H1 (cell line): ENCODE results near the gene SND1. TPM values are rescaled to one million over a fixed set of nuclear protein-coding genes. Genes with fewer than 3 reads are reported as not detected.

Experiments used
- CTCF ChIA-PET: fragments of 300-600 bp; sonication (Branson Sonifier 250); formaldehyde crosslinking; loops from one replicate; lab custom pipeline; 2021; ENCODE audit not compliant: partially characterized antibody; lab: Charles Lee
- POLR2A ChIA-PET: fragments of 300-600 bp; sonication (Branson Sonifier 250); formaldehyde crosslinking; loops from one replicate; lab custom pipeline; 2021; ENCODE audit warnings: inconsistent platforms; ENCODE audit not compliant: partially characterized antibody; lab: Charles Lee
- DNase-seq, 2 experiments: peaks; one replicate each; pipeline versions ENCODE4 v3.0.0 to v3.0.0-alpha.2; 2010 to 2022; ENCODE audit warnings: low spot score in 2 of 2, low read depth in 1 of 2, mixed read lengths in 1 of 2
- FAIRE-seq: peaks from 2 replicates; lab custom pipeline; 2011; peaks lifted over from hg19 to GRCh38; lab: Jason Lieb, UNC
- H2AFZ ChIP-seq: 2 replicates; pipeline ENCODE4 v1.8.1; 2012; ENCODE audit warnings: low read length, inconsistent platforms
- H2AK5ac ChIP-seq: 2 replicates; pipeline ENCODE4 v1.6.1; 2013; ENCODE audit warnings: low read depth, low read length
- H2BK120ac ChIP-seq: replicated peaks from 2 replicates; pipeline ENCODE3; 2013; ENCODE audit warnings: low read depth, low read length, inconsistent platforms
- H2BK12ac ChIP-seq: 2 replicates; pipeline ENCODE4 v1.6.1; 2013; ENCODE audit warnings: low read depth, low read length
- H2BK15ac ChIP-seq: 2 replicates; pipeline ENCODE4 v1.6.1; 2013; ENCODE audit warnings: low read length
- H2BK20ac ChIP-seq: 2 replicates; pipeline ENCODE4 v1.6.1; 2013; ENCODE audit warnings: low read length
- H2BK5ac ChIP-seq: 2 replicates; pipeline ENCODE4 v1.6.1; 2013; ENCODE audit warnings: low read depth, low read length
- H3K14ac ChIP-seq: 2 replicates; pipeline ENCODE4 v1.6.1; 2013; ENCODE audit warnings: inconsistent platforms; ENCODE audit not compliant: insufficient read length
- H3K18ac ChIP-seq: 2 replicates; pipeline ENCODE4 v1.6.1; 2013; ENCODE audit warnings: low read length; ENCODE audit errors: extremely low read depth
- H3K23ac ChIP-seq: 2 replicates; pipeline ENCODE4 v1.6.1; 2013; ENCODE audit warnings: inconsistent platforms; ENCODE audit not compliant: insufficient read length
- H3K23me2 ChIP-seq: 2 replicates; pipeline ENCODE4 v1.6.1; 2013; ENCODE audit warnings: low read depth, low read length
- H3K27ac ChIP-seq: 2 replicates; pipeline ENCODE4 v1.6.1; 2011; ENCODE audit warnings: low read depth, low read length, inconsistent platforms
- H3K27me3 ChIP-seq, 4 experiments: replicated peaks in 1 of 4; 1 replicate in 1 of 4; 2 replicates in 3 of 4; pipeline versions ENCODE4 v1.6.1 to v1.8.1; 2011 to 2013; ENCODE audit warnings: low read length in 3 of 4, mild to moderate bottlenecking in 3 of 4, inconsistent platforms in 2 of 4, mixed read lengths in 2 of 4, moderate library complexity in 1 of 4; ENCODE audit not compliant: control insufficient read depth in 3 of 4, insufficient read depth in 3 of 4; ENCODE audit errors: extremely low read depth in 1 of 4
- H3K36me3 ChIP-seq, 4 experiments: 2 replicates each; pipeline versions ENCODE4 v1.6.1 to v1.8.1; 2011 to 2013; ENCODE audit warnings: mild to moderate bottlenecking in 4 of 4, low read length in 3 of 4, moderate library complexity in 2 of 4, control low read depth in 1 of 4, inconsistent platforms in 1 of 4; ENCODE audit not compliant: insufficient read depth in 4 of 4, control insufficient read depth in 2 of 4
- H3K4ac ChIP-seq: replicated peaks from 2 replicates; pipeline ENCODE3; 2013; ENCODE audit warnings: low read length, low read depth, mixed read lengths, inconsistent platforms; ENCODE audit not compliant: insufficient read length
- H3K4me1 ChIP-seq, 4 experiments: replicated peaks in 1 of 4; 1 replicate in 1 of 4; 2 replicates in 3 of 4; pipeline versions ENCODE4 v1.6.1 to v1.8.1; 2011 to 2013; ENCODE audit warnings: low read length in 3 of 4, inconsistent platforms in 2 of 4, mixed read lengths in 1 of 4; ENCODE audit not compliant: insufficient read depth in 4 of 4, control insufficient read depth in 3 of 4
- H3K4me2 ChIP-seq, 2 experiments: 2 replicates each; pipeline versions ENCODE4 v1.6.1 to v1.8.1; 2011 to 2013; ENCODE audit warnings: low read depth in 2 of 2, low read length in 2 of 2, control low read depth in 1 of 2, inconsistent platforms in 1 of 2, mild to moderate bottlenecking in 1 of 2; ENCODE audit not compliant: insufficient read depth in 1 of 2
- H3K4me3 ChIP-seq, 4 experiments: fragments of 200-600, 300-600 bp in 1 of 4; sonication (generic), shearing (Covaris generic), sonication (Bioruptor Twin) in 1 of 4; 2 replicates each; pipeline versions ENCODE4 v1.5.1 to v1.8.1; 2011 to 2016; ENCODE audit warnings: low read length in 4 of 4, low read depth in 3 of 4, control low read depth in 2 of 4, inconsistent platforms in 2 of 4, mild to moderate bottlenecking in 2 of 4, mixed read lengths in 1 of 4, moderate library complexity in 1 of 4; ENCODE audit not compliant: insufficient read depth in 2 of 4; ENCODE audit errors: extremely low read depth in 1 of 4
- H3K56ac ChIP-seq: replicated peaks from 2 replicates; pipeline ENCODE3; 2013; ENCODE audit warnings: low read depth, mild to moderate bottlenecking, mixed read lengths, low read length, inconsistent platforms; ENCODE audit not compliant: insufficient read length
- H3K79me1 ChIP-seq: 2 replicates; pipeline ENCODE4 v1.6.1; 2013; ENCODE audit warnings: low read depth, low read length, control low read depth
- H3K79me2 ChIP-seq, 2 experiments: 2 replicates each; pipeline versions ENCODE4 v1.6.1 to v1.8.1; 2012 to 2013; ENCODE audit warnings: low read length in 2 of 2, mild to moderate bottlenecking in 2 of 2, inconsistent platforms in 1 of 2; ENCODE audit not compliant: insufficient read depth in 2 of 2, control insufficient read depth in 1 of 2
- H3K9ac ChIP-seq, 4 experiments: replicated peaks in 1 of 4; 1 replicate in 1 of 4; 2 replicates in 3 of 4; pipeline versions ENCODE4 v1.6.1 to v1.8.1; 2011 to 2013; ENCODE audit warnings: low read depth in 3 of 4, low read length in 3 of 4, control low read depth in 2 of 4, mild to moderate bottlenecking in 2 of 4, moderate library complexity in 2 of 4, inconsistent platforms in 1 of 4; ENCODE audit errors: extremely low read depth in 1 of 4
- H3K9me3 ChIP-seq, 2 experiments: 2 replicates each; pipeline versions ENCODE4 v1.6.1 to v1.8.1; 2012 to 2013; ENCODE audit warnings: mild to moderate bottlenecking in 2 of 2, moderate library complexity in 2 of 2, control low read depth in 1 of 2, inconsistent platforms in 1 of 2, low read depth in 1 of 2, low read length in 1 of 2, mixed read lengths in 1 of 2; ENCODE audit not compliant: insufficient read depth in 2 of 2
- H4K20me1 ChIP-seq, 2 experiments: replicated peaks in 1 of 2; 2 replicates each; pipeline versions ENCODE3 to v1.8.1; 2011 to 2013; ENCODE audit warnings: inconsistent platforms in 2 of 2, low read length in 2 of 2, mild to moderate bottlenecking in 1 of 2; ENCODE audit not compliant: insufficient read depth in 2 of 2, control insufficient read depth in 1 of 2
- H4K5ac ChIP-seq: 2 replicates; pipeline ENCODE4 v1.6.1; 2013; ENCODE audit warnings: low read length, low read depth, mixed read lengths, inconsistent platforms; ENCODE audit not compliant: insufficient read length
- H4K8ac ChIP-seq: 2 replicates; pipeline ENCODE4 v1.8.0; 2013; ENCODE audit warnings: mild to moderate bottlenecking, moderate library complexity, low read length, inconsistent platforms; ENCODE audit not compliant: insufficient read depth; ENCODE audit errors: extremely low read depth
- H4K91ac ChIP-seq: replicated peaks from 2 replicates; pipeline ENCODE3; 2013; ENCODE audit warnings: low read length, mixed read lengths, inconsistent platforms; ENCODE audit not compliant: insufficient read length
- CBX5 ChIP-seq: fragments of 300-800, 300-1000 bp; sonication (generic); IDR thresholded peaks from 2 replicates; pipeline ENCODE4 v1.7.1; 2016; ENCODE audit warnings: antibody characterized with exemption, low read length, low read depth
- JUN ChIP-seq: IDR thresholded peaks from 2 replicates; pipeline ENCODE4 v1.6.1; 2011; ENCODE audit warnings: low read depth, mild to moderate bottlenecking, improper control_type of control experiment, low read length
- KDM5A ChIP-seq: fragments of 200-600 bp; IDR thresholded peaks from 2 replicates; pipeline ENCODE4 v1.7.1; 2012; ENCODE audit warnings: mild to moderate bottlenecking, low read length, inconsistent platforms, mixed read lengths
- RAD21 ChIP-seq, 2 experiments: IDR thresholded peaks in 1 of 2; conservative IDR thresholded peaks in 1 of 2; 2 replicates each; pipeline ENCODE4 v1.6.1; 2011; ENCODE audit warnings: low read depth in 2 of 2, low read length in 2 of 2, improper control_type of control experiment in 1 of 2, inconsistent platforms in 1 of 2, mild to moderate bottlenecking in 1 of 2, moderate library complexity in 1 of 2
- TAF7 ChIP-seq: optimal IDR thresholded peaks from 2 replicates; pipeline ENCODE3; 2011; ENCODE audit warnings: low read depth, mild to moderate bottlenecking, inconsistent platforms, low read length, moderate library complexity, borderline replicate concordance
- ZNF274 ChIP-seq: IDR thresholded peaks from 2 replicates; pipeline ENCODE4 v1.7.0; 2012; ENCODE audit warnings: low read length, borderline replicate concordance; ENCODE audit errors: extremely low read depth
- WGBS, 2 experiments: shearing (Covaris generic) in 1 of 2; methylation state at CpG; one replicate each; pipeline versions ENCODE4 v1.1.6 to v1.1.7; 2013 to 2015; ENCODE audit warnings: low lambda C conversion rate in 2 of 2, mixed read lengths in 2 of 2, inconsistent platforms in 1 of 2, low coverage in 1 of 2, missing lambda C conversion rate in 1 of 2; ENCODE audit not compliant: insufficient replicate concordance in 2 of 2, insufficient coverage in 1 of 2, insufficient read length in 1 of 2; ENCODE audit errors: extremely low coverage in 1 of 2, missing lambda C conversion rate in 1 of 2; 5-methylcytosine and 5-hydroxymethylcytosine counted together
- polyA plus RNA-seq, 7 experiments: library from polyadenylated mRNA; depleted of rRNA in 3 of 7; stranded (reverse) in 5 of 7; unstranded in 2 of 7; fragments of >200 nt in 5 of 7; fragments of 200-250 nt in 2 of 7; gene quantifications; 1 replicate in 5 of 7; 2 replicates in 1 of 7; 4 replicates in 1 of 7; pipeline versions ENCODE4 v1.2.1 to v1.2.3, GENCODE V29; 2011 to 2013; ENCODE audit warnings: missing spikeins in 2 of 7, mixed read lengths in 2 of 7
- total RNA-seq: library from RNA; stranded (reverse); fragmentation: NEBNext Ultra II Directional; extraction: Animal tissue kit (Norgen Biotek cat#: 25700); gene quantifications from 2 replicates; pipeline ENCODE4 v1.2.1, GENCODE V29; 2021
- TF ChIP-seq, protein P1 (sequence below): IDR thresholded peaks from 2 replicates; pipeline ENCODE4 v1.6.1; 2012; ENCODE audit warnings: low read length, inconsistent platforms
- TF ChIP-seq, protein P2 (sequence below), 3 experiments: IDR thresholded peaks; 1 replicate in 2 of 3; 2 replicates in 1 of 3; pipeline versions ENCODE4 v1.5.1 to v1.6.1; 2011; ENCODE audit warnings: low read length in 3 of 3, mild to moderate bottlenecking in 3 of 3, inconsistent platforms in 2 of 3, low read depth in 1 of 3, moderate library complexity in 1 of 3; ENCODE audit not compliant: insufficient read depth in 1 of 3; ENCODE audit errors: control extremely low read depth in 1 of 3

The SND1 gene
- total and polyA plus RNA-seq, 2 of the 8 experiments (the other 6 are each of a cell fraction or from before 2014, with no cell fraction given) = 122 to 290 TPM

DNA sequence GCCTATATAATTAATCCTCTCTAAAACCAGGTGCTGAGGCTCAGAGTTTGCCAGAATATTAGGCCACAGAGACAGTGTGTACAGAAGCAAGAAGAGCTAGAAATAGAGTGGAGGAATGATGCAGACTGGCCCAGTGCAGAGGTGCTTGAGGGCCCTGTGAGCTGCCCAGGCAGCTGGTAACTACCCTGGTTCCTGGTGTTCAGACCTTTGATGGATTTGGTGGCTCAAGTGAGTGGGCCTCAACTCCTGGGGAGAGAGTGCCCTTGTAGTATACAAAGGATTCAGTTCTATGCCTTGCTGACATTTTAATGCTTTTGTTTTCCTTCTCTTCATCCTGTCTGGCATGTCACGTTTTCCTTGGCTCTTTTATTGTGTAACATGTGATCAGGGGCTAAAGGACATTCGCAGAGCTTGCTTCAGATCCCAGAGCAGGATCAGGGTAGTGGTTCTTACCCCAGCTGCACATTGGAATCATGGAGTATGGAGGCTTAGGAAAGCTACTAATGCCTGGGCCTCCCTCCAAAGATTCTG is 359.2 kb downstream of the SND1 start:
- Histone ChIP-seq H3K79me1 (no peaks in the 10 kb centered on the region; the same call in 1 of the 2 replicates), H3K79me2 (no peaks in the 10 kb centered on the region), H3K27ac (no peak overlapping the region), H2BK120ac (no peak overlapping the region), H3K18ac (no peak overlapping the region), H3K14ac (no peak overlapping the region), H3K27me3 (no peaks in the 10 kb centered on the region), H3K23me2 (no peaks in the 10 kb centered on the region), H3K23ac (no peak overlapping the region), H4K20me1 (peaks cover 2 to 8% of the 10 kb centered on the region in 2 experiments), H2BK15ac (no peak overlapping the region), H4K8ac (no peak overlapping the region), H2AFZ (no peak overlapping the region), H3K9ac (no peak overlapping the region), H3K36me3 (0 out of 8 replicates have a peak, but pooled peaks cover 0 to 2% (median 0%) of the 10 kb centered on the region in 4 experiments), H2AK5ac (no peak overlapping the region), H2BK20ac (no peak overlapping the region), H3K4me1 (peaks cover 4 to 10% (median 7%) of the 10 kb centered on the region in 4 experiments), H3K4ac (no peak overlapping the region), H4K91ac (no peak overlapping the region), H2BK12ac (no peak overlapping the region), H3K4me3 (no peak overlapping the region), H3K56ac (no peak overlapping the region), H3K9me3 (no peaks in the 10 kb centered on the region), H4K5ac (no peak overlapping the region), H2BK5ac (no peak overlapping the region), H3K4me2 (no peak overlapping the region)
- ChIA-PET POLR2A (interaction anchor here (1.4 kb wide), 1 partner anchor 16 kb away, joined by 3 read pairs; no protein-coding TSS in a partner anchor), CTCF (interaction anchor here (0.7 to 3.2 kb wide), 16 partner anchors 9 to 302 kb away, joined by 3 to 19 read pairs (median 4); no protein-coding TSS in a partner anchor)
- DNase-seq (no peak), FAIRE-seq (no peak)
- 89% methylated on average over 2 of the region's 2 CpGs; no CpG with 5 or more reads in 1 of the 2 experiments for WGBS, 2 experiments
- TF ChIP-seq CBX5 (no peak), JUN (no peak), ZNF274 (no peak), KDM5A (no peak), RAD21 (IDR thresholded peaks at IDR 0.05 in 1 of 2, conservative IDR thresholded peaks at IDR 0.05 in 1 of 2; ENCODE audit: low read depth in 2 of 2, low read length in 2 of 2) (no peak), TAF7 (no peak)
- TF ChIP-seq, protein P1, sequence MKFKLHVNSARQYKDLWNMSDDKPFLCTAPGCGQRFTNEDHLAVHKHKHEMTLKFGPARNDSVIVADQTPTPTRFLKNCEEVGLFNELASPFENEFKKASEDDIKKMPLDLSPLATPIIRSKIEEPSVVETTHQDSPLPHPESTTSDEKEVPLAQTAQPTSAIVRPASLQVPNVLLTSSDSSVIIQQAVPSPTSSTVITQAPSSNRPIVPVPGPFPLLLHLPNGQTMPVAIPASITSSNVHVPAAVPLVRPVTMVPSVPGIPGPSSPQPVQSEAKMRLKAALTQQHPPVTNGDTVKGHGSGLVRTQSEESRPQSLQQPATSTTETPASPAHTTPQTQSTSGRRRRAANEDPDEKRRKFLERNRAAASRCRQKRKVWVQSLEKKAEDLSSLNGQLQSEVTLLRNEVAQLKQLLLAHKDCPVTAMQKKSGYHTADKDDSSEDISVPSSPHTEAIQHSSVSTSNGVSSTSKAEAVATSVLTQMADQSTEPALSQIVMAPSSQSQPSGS = no peak
- TF ChIP-seq, protein P2, sequence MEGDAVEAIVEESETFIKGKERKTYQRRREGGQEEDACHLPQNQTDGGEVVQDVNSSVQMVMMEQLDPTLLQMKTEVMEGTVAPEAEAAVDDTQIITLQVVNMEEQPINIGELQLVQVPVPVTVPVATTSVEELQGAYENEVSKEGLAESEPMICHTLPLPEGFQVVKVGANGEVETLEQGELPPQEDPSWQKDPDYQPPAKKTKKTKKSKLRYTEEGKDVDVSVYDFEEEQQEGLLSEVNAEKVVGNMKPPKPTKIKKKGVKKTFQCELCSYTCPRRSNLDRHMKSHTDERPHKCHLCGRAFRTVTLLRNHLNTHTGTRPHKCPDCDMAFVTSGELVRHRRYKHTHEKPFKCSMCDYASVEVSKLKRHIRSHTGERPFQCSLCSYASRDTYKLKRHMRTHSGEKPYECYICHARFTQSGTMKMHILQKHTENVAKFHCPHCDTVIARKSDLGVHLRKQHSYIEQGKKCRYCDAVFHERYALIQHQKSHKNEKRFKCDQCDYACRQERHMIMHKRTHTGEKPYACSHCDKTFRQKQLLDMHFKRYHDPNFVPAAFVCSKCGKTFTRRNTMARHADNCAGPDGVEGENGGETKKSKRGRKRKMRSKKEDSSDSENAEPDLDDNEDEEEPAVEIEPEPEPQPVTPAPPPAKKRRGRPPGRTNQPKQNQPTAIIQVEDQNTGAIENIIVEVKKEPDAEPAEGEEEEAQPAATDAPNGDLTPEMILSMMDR (IDR thresholded peaks at IDR 0.05; ENCODE audit: control extremely low read depth in 1 of 3, insufficient read depth in 1 of 3, low read depth in 1 of 3, low read length in 3 of 3) = no peak
